HG02798 (cell line): ENCODE measurements around the gene ZNF423.

Experiments used
- ATAC-seq: cut with Tn5 transposase; IDR thresholded peaks from one replicate; pipeline ENCODE4 v1.9.1; 2021; ENCODE audit warnings: mild to moderate bottlenecking; ENCODE audit not compliant: unreplicated experiment, poor library complexity

ZNF423 gene

DNA sequence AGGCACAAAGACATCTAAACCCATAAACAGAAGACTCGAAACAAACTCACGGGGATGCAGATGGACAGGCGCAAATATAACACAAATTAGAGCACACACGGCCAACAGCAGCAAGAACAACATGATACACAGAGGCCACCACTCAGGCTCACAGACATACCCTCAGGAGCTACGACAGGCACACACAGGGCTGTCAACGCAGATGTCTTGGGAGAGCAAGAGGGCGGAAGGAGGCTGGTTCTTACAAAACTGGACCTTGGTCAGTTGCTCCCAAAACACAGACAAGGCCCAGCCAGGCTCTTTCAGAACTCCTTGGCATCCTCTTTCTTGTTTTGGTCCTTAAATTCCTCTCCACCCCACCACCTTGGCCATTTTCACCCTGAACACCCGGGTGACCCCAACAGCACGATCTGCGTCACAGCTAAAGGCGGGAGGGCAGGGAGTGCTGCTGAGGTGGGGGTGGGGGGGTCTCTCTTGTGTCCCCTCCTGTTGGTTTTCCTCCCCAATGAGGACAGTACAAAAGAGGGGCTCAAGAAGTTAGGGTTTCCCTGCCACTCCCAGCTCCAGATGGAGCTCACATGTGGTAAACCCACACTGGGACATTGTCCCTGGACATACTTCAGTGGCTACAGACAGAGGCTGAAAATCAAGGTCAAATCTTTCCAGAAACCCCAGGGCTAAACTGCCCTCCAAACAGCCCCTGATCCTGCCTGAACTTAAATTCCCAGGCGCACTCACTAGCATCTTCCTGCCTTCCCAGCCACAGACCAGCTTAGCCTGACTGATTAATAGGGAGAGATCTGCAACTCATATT, 261.0 kb downstream of the ZNF423 start:
- ATAC-seq: no peak

- ATAC-seq: no peak
These were observed 261.8 kb downstream of the ZNF423 start for GRCh38 chr16:49594153-49594552.

DNA sequence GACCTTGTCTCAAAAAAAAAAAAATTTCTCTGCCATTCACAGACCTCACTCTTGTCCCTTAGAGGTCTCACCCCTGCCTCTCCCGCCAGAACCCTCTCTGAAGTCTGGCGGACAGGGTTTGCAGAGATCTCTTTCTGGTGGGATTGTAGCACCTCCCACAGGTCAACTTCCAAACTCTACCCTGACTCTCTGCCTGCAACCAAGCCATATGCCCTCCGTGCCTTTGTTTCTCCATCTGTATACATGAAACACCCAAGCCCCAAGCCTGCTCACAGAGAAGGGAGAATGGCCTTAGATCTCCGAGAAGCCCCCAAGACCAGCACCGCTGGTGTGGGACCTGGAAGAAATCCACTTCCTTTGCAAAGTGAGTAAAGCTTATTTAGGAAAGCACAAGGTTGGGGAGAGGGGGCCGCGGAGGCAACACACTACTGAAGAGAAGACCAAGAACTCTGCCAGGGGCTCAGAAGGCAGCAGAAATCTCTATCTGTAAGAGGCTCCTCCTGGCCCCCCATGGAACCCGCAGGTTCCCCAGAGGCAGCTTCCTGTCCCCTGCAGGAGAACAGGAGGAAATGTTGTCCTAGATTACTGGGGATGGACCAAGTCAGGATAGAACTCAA, 262.4 kb downstream of the ZNF423 start:
- no peak for ATAC-seq

DNA sequence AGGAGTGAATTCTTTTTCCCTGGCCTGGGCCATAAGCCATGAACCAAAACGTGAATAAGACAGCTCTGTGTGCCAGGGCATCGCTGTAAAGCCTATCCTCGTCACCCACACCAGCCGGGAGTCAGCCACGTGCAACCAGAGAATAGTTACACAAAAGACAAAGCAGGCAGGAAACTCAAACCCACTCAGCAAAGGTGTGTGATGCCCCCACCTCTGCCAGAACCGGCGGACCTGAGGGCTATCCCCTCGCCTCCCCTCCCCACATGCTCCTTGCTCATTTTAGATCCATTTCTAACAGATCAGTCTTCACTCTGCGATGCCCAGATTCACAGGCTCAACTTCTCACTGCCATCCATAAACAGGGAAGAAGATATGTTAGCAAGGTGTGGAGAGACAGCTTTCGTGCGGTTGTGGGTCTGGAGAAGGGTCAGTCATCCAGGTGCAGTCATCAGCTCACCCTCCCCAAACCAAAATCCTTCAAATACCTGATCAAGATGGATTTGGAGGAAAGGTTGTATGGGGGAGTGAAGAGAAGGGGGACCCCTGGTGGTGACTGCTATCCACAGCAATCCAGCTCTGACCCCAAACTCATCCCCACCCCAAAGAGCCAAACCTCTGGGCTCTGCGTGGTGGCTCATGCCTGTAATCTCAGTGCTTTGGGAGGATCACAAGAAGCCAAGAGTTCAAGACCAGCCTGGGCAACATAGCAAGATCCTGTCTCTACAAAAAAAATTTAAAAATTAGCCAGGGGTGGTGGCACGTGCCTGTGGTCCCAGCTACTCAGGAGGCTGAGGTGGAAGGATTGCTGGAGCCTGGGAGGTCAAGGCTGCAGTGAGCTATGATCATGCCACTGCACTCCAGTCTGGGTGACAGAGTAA, 263.1 kb downstream of the ZNF423 start:
- peak; percentile 67 for ATAC-seq

DNA sequence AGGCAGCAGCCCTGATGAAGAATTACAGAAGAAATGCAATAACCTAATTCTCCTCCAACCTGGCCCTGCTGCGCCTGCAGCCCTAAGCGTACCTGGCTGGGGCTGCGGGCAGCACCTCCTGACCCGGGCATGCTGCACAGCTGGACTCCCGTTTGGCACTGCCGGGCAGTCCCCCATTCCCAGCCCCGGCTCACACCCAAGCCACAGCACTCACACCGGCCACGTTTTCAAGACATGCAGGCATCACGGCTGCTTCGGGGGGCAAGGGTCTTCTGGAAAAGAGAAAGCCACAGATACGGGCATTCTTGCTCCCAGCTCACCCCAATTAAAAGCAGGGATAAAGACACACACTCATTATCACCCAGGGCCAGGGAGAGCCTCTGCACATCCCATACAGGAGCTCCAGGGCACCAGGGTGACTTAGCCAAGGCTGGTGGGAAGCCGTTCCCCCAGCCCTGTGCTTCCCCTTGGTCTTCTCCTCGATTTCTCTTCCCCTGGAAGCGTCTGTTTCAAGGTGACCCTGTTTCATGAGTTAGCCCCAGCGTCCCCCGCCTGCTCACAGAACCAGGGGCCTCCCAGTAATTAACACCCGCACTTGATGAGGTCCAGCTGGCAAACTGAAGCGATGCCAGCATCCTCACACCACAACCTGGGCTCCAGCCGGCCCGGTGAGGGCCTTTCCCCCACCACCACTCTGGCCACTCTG, 265.6 kb downstream of the ZNF423 start:
- ATAC-seq: no peak

GRCh38 chr16:49589544-49590031, 266.3 kb downstream of the ZNF423 start:
- no peak for ATAC-seq

DNA sequence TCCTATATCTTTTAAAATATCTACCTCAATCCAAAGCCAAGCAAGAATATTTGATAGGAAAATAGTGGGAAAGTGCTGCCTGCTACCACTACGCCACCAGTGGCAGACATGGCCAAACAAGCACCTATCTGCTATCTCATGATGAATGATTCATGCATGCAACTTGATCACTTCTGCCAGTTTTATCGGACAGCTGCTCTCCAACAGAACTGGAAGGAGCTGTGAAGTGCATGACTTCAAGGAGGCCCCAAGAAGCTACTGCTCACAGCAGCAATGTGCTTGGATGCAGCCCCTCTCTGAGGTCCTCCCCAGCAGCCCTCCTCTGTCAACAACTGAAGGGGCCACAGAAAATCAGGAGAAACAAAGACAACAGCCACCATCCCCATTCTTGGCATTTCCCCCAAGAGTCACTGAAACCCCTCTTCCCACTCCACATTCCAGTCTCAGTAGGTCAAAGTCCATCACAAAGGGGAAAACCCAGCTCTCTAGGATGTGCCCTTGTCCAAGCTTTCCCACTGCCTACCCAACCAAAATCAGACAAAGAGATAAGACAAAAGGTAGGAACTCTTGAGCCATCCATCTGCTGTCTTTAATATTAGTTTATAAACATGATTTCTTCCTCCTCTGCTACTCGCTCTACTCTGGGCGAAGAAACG, 267.1 kb downstream of the ZNF423 start:
- ATAC-seq: no peak

GRCh38 chr16:49588026-49588425, 267.9 kb downstream of the ZNF423 start:
- no peak for ATAC-seq

DNA sequence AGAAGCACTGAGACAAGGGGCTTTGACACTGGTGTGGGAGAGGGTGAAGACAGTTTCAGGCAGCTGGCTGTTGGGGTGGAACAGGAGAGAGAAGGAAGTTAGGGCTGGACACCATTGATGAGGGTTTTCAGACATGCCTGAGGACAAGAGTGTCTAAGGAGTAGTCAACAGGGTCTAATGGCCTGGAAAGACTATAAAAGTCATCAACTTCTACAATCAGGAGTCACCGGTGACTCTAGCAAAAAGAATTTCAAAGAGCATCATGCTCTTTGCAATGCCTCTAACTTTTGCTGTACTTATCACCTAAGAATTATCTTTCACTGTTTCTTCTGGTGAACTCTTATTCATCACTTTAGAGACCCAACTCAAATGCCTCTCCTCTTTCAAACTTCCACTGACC, 268.4 kb downstream of the ZNF423 start:
- no peak for ATAC-seq

DNA sequence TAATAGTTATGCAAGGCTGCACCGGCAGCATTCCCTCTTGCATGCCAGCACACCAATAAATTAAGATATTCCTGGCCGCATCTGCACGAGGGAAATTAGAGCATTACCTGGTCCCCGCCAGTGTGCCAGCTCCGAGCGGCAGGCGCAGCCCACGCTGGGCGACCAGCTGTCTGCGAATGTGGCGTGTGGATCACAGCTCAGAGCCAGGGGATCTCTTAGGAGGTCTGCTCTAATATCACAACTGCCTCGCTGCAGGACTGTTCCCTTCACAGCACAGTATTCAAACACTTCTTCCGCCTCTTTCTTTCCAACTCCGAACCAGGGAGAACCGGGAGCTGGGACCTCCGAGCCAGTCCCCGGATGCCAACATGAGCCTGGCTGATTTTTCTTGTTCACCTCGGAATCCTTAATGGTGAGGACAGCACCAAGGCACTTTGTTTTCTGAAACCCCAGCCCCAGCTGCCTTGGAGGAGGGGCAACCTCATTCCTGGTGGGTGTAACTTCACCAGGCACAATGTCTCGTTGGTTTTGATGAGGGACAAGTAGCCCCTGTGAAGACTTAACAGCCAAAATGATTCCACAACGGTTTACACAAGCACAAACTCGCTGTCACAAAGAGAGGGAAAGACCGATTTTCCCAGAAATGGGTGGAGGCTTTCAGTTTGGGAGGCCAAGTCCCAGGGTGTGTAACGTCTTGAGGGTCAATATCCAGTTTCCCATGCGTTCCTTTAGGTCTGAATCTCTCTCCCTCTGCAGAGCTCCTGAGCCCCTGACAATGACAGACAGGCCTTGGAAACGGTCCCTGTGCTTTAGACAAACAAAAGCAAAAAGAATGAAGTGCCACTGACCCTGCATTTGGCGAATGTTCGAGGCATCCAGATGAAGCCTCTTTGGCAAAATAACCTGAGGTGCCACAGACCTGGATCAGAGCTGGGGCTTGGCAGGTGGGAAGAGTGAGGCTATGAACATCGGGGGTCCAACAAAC, 269.2 kb downstream of the ZNF423 start:
- no peak for ATAC-seq

DNA sequence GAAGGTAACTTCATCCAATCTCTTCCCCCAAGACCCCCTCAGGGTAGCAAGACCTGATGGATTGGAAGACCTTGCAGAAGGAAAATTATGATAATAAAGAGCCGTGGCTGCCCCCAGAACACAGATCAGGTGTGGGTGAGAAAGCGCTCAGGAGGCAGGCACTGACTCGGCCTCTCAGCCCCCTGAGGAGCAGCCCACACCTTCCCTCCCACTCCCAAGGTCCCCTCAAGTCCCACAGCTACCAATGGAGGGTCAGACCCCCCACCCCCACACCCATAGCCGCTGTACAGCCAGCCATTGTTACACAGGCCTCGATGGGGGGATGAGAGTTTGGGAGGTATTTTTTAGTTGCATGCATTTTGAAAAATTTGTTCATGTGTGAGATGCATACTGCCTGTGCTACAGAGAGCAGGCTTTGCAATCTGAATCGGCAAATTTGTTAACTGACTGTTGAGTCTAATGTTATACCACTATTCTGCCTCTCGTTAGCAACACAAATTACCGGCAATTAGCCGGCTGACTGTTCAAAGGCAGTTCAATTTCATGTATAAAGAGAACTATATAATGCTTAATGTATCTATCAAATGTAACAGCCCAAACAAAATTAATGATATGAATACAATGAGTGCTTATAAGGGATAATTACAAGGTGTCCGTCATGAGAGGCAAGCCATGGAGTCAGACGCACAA, 270.6 kb downstream of the ZNF423 start:
- no peak for ATAC-seq

DNA sequence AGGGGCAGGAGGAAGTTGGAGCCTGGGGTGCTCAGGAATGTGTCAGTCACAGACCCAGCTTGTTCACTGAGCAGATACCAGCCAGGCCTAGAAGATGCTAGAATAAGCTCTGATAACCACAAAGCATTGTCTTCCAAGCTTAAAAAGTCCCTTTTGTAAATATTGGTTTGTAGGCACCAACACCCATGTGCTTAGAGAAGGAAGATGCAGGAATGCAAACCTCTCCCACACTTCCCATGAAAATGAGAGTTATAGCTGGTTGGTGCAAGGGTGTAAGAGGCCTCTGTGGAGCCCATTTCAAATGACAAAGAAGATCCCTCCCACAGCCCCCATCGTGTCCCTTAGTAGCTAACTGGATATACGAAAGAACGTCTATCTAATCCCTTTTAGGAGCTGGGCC, 272.0 kb downstream of the ZNF423 start:
- no peak for ATAC-seq

- ATAC-seq: no peak
These were observed 274.1 kb downstream of the ZNF423 start for GRCh38 chr16:49581630-49582298.

- ATAC-seq: no peak
These were observed 275.1 kb downstream of the ZNF423 start for GRCh38 chr16:49580751-49581303.

GRCh38 chr16:49578435-49579024, 277.4 kb downstream of the ZNF423 start:
- no peak for ATAC-seq

GRCh38 chr16:49578018-49578417, 277.9 kb downstream of the ZNF423 start:
- no peak for ATAC-seq

DNA sequence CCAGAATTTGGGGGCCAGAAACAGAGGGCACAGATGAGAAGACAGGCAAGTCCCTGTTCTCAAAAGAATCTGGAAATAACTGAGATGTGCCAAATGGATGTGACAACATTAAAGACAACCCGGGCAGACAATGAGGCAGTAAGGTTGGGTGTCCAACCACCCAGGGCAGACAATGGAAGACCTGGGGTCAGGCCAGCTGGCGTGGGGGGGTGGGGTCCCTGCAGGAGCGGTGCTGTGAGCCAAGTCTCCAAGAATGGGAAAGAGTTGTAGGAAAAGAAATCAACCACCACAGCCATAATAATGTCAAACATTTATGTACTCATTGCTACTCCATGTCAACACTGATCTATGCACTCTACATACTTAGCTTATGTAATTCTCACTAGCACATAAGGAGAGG, 279.0 kb downstream of the ZNF423 start:
- ATAC-seq: no peak
